CD4-positive, alpha-beta T cell treated with Interferon gamma for 1 hour (primary cell): ENCODE data around the gene CNTNAP2.
"Not testable (repeated sequence)": the region's sequence is repeated elsewhere in the genome, so short reads cannot be mapped to it uniquely, and the experiment has no call there.

ENCODE experiments used
- DNase-seq: peaks from one replicate; pipeline ENCODE4 v3.0.0-alpha.2; 2020

CNTNAP2 gene

GRCh38 chr7:147708871-147709270 lies 1592.3 kb downstream of the CNTNAP2 start:
- no peak for DNase-seq

- DNase-seq = no peak
Measured at GRCh38 chr7:147711447-147711846, 1594.8 kb downstream of the CNTNAP2 start.

- DNase-seq = no peak
Measured at GRCh38 chr7:147721962-147722830, 1605.6 kb downstream of the CNTNAP2 start.

- no peak for DNase-seq
Measured at GRCh38 chr7:147723536-147723935, 1606.9 kb downstream of the CNTNAP2 start.

- no peak for DNase-seq
Measured at GRCh38 chr7:147731311-147731710, 1614.7 kb downstream of the CNTNAP2 start.

- not testable (repeated sequence) for DNase-seq
Measured at GRCh38 chr7:147737559-147738214, 1621.1 kb downstream of the CNTNAP2 start.

- DNase-seq = no peak
Measured at GRCh38 chr7:147742301-147742700, 1625.7 kb downstream of the CNTNAP2 start.

- no peak for DNase-seq
Measured at GRCh38 chr7:147756300-147756699, 1639.7 kb downstream of the CNTNAP2 start.

GRCh38 chr7:147759327-147759943 lies 1642.8 kb downstream of the CNTNAP2 start:
- DNase-seq = no peak

GRCh38 chr7:147765301-147765700 lies 1648.7 kb downstream of the CNTNAP2 start:
- no peak for DNase-seq

- no peak for DNase-seq
Measured at GRCh38 chr7:147771344-147771743, 1654.7 kb downstream of the CNTNAP2 start.

GRCh38 chr7:147774461-147774860 lies 1657.9 kb downstream of the CNTNAP2 start:
- DNase-seq = no peak

GRCh38 chr7:147775516-147776284 lies 1659.1 kb downstream of the CNTNAP2 start:
- no peak for DNase-seq

- DNase-seq = no peak
Measured at GRCh38 chr7:147777309-147777708, 1660.7 kb downstream of the CNTNAP2 start.

- DNase-seq = no peak
Measured at GRCh38 chr7:147779949-147780348, 1663.3 kb downstream of the CNTNAP2 start.

- no peak for DNase-seq
Measured at GRCh38 chr7:147796581-147796980, 1680.0 kb downstream of the CNTNAP2 start.

GRCh38 chr7:147798001-147798400 lies 1681.4 kb downstream of the CNTNAP2 start:
- DNase-seq = no peak

GRCh38 chr7:147801762-147802161 lies 1685.2 kb downstream of the CNTNAP2 start:
- DNase-seq = not testable (repeated sequence)

- no peak for DNase-seq
Measured at GRCh38 chr7:147803151-147803550, 1686.5 kb downstream of the CNTNAP2 start.

GRCh38 chr7:147803606-147804005 lies 1687.0 kb downstream of the CNTNAP2 start:
- no peak for DNase-seq

GRCh38 chr7:147804032-147804431 lies 1687.4 kb downstream of the CNTNAP2 start:
- no peak for DNase-seq

GRCh38 chr7:147805996-147806576 lies 1689.5 kb downstream of the CNTNAP2 start:
- no peak for DNase-seq

- no peak for DNase-seq
Measured at GRCh38 chr7:147809786-147810185, 1693.2 kb downstream of the CNTNAP2 start.
